Sigmoid colon (tissue), 7 donors: ENCODE results near the gene SVOPL. TPM values are rescaled to one million over a fixed set of nuclear protein-coding genes. Genes with fewer than 3 reads are reported as not detected.

ENCODE experiments used
- DNase-seq: peaks from one replicate; pipeline ENCODE4 v3.0.0-alpha.2; 2019
- H3K27ac ChIP-seq, 4 donors: fragments of 200-600 bp; sonication (generic); one replicate each; pipeline ENCODE4 v1.5.1; 2016 to 2019; ENCODE audit warnings: mild to moderate bottlenecking in 1 of 4
- H3K27me3 ChIP-seq, 3 donors: fragments of 200-600 bp; sonication (generic); one replicate each; pipeline ENCODE4 v1.5.1; 2019; ENCODE audit warnings: mild to moderate bottlenecking in 1 of 3
- H3K36me3 ChIP-seq, 4 donors: fragments of 200-600 bp; sonication (generic); one replicate each; pipeline ENCODE4 v1.5.1; 2016 to 2019
- H3K4me1 ChIP-seq, 4 donors: fragments of 200-600 bp; sonication (generic); one replicate each; pipeline ENCODE4 v1.5.1; 2017 to 2019
- H3K4me3 ChIP-seq, 4 donors: fragments of 200-600 bp; sonication (generic); one replicate each; pipeline ENCODE4 v1.5.1; 2017 to 2019; ENCODE audit warnings: mild to moderate bottlenecking in 2 of 4, moderate library complexity in 1 of 4
- H3K9me3 ChIP-seq, 4 donors: fragments of 200-600 bp in 3 of 4; sonication (generic) in 3 of 4; one replicate each; pipeline versions ENCODE4 v1.5.1 to v1.6.1; 2013 to 2019
- CTCF ChIP-seq, 4 experiments: fragments of 450-650 bp in 3 of 4; fragments of 200-600 bp in 1 of 4; IDR thresholded peaks; one replicate each; pipeline ENCODE4 v1.5.1; 2016 to 2019; ENCODE audit warnings: antibody characterized with exemption in 4 of 4, mild to moderate bottlenecking in 3 of 4, moderate library complexity in 2 of 4
- EP300 ChIP-seq, 4 donors: sonication (generic); formaldehyde crosslinking; IDR thresholded peaks; one replicate each; pipeline ENCODE4 v1.6.1; 2017; ENCODE audit warnings: antibody characterized with exemption in 4 of 4
- POLR2A ChIP-seq, 2 donors: fragments of 450-650 bp; IDR thresholded peaks; one replicate each; pipeline ENCODE4 v1.6.1; 2016; ENCODE audit warnings: antibody characterized with exemption in 2 of 2, mild to moderate bottlenecking in 2 of 2, moderate library complexity in 2 of 2
- POLR2AphosphoS5 ChIP-seq, 4 donors: sonication (generic); formaldehyde crosslinking; IDR thresholded peaks; one replicate each; pipeline ENCODE4 v1.6.1; 2017; ENCODE audit warnings: antibody characterized with exemption in 4 of 4
- WGBS, 2 donors: extraction: QIAGEN DNeasy Blood & Tissue Kit; methylation state at CpG; one replicate each; pipeline ENCODE4 v1.1.7; 2013; 5-methylcytosine and 5-hydroxymethylcytosine counted together
- intact Hi-C: fragments of 100-400 bp; cut with DNase I; formaldehyde crosslinking; loops from one replicate; pipeline ENCODE4 v1.15.1; 2023
- polyA plus RNA-seq, 3 donors: library from polyadenylated mRNA; stranded (reverse); fragments of 200-250 nt; gene quantifications; one replicate each; pipeline ENCODE4 v1.2.3, GENCODE V29; 2013
- total RNA-seq, 4 donors: library from RNA; depleted of rRNA; stranded (reverse); fragments of >200 nt; gene quantifications; one replicate each; pipeline ENCODE4 v1.1.0, GENCODE V29; 2016
- donor health status: healthy with polysubstance abuse.
- donor health status: Bipolar disorder and iron deficiency.
- donor health status: healthy.

SVOPL gene
- total and polyA plus RNA-seq, 7 donors, result 1.8 to 2.3 TPM; not detected in 5

GRCh38 chr7:138565451-138566114 is 135.6 kb downstream of the SVOPL start:
- no peaks in the 10 kb centered on the region for H3K4me1 ChIP-seq
- intact Hi-C loops, result no loop called here
- TF ChIP-seq POLR2A (IDR thresholded peaks at IDR 0.05), result no peak
- TF ChIP-seq POLR2AphosphoS5 (IDR thresholded peaks at IDR 0.05), result no peak
- no peak for TF ChIP-seq CTCF (IDR thresholded peaks at IDR 0.05)
- TF ChIP-seq EP300 (IDR thresholded peaks at IDR 0.05), result no peak
- H3K27ac ChIP-seq, result no peak overlapping the region
- no peak for DNase-seq
- 97 to 98% methylated on average over 8 of the region's 8 CpGs for WGBS, 2 donors
- peaks cover 0 to 92% (median 29%) of the 10 kb centered on the region in 4 donors for H3K36me3 ChIP-seq
- H3K9me3 ChIP-seq, result peaks cover 0 to 22% (median 5%) of the 10 kb centered on the region in 4 donors
- no peak overlapping the region for H3K4me3 ChIP-seq
- H3K27me3 ChIP-seq, result no peaks in the 10 kb centered on the region

GRCh38 chr7:138565071-138565450 is 136.1 kb downstream of the SVOPL start:
- H3K9me3 ChIP-seq, result peaks cover 0 to 22% (median 5%) of the 10 kb centered on the region in 4 donors
- TF ChIP-seq POLR2A (IDR thresholded peaks at IDR 0.05) (no peak), CTCF (IDR thresholded peaks at IDR 0.05) (no peak), EP300 (IDR thresholded peaks at IDR 0.05) (no peak), POLR2AphosphoS5 (IDR thresholded peaks at IDR 0.05) (no peak)
- intact Hi-C loops, result no loop called here
- H3K4me3 ChIP-seq, result no peak overlapping the region
- H3K36me3 ChIP-seq, result peaks cover 0 to 92% (median 31%) of the 10 kb centered on the region in 4 donors
- H3K4me1 ChIP-seq, result no peaks in the 10 kb centered on the region
- DNase-seq, result no peak
- no peak overlapping the region for H3K27ac ChIP-seq
- H3K27me3 ChIP-seq, result no peaks in the 10 kb centered on the region
- 96 to 97% methylated on average over 8 of the region's 8 CpGs for WGBS, 2 donors

- DNase-seq, result no peak
- Histone ChIP-seq H3K27me3 (no peaks in the 10 kb centered on the region), H3K9me3 (peaks cover 0 to 22% (median 5%) of the 10 kb centered on the region in 4 donors), H3K4me3 (no peak overlapping the region), H3K36me3 (peaks cover 0 to 93% (median 30%) of the 10 kb centered on the region in 4 donors), H3K4me1 (no peaks in the 10 kb centered on the region), H3K27ac (no peak overlapping the region)
- TF ChIP-seq EP300 (IDR thresholded peaks at IDR 0.05) (no peak), POLR2A (IDR thresholded peaks at IDR 0.05) (no peak), CTCF (IDR thresholded peaks at IDR 0.05) (no peak), POLR2AphosphoS5 (IDR thresholded peaks at IDR 0.05) (no peak)
- WGBS, 2 donors, result 86 to 90% methylated on average over 5 of the region's 5 CpGs
- intact Hi-C loops, result no loop called here
These were observed 136.8 kb downstream of the SVOPL start for GRCh38 chr7:138564365-138564764.

- 91 to 94% methylated on average over 4 of the region's 4 CpGs for WGBS, 2 donors
- Histone ChIP-seq H3K36me3 (peaks cover 0 to 93% (median 27%) of the 10 kb centered on the region in 4 donors), H3K27ac (no peak overlapping the region), H3K9me3 (peaks cover 0 to 24% (median 5%) of the 10 kb centered on the region in 4 donors), H3K4me3 (no peak overlapping the region), H3K27me3 (no peaks in the 10 kb centered on the region), H3K4me1 (no peaks in the 10 kb centered on the region)
- no peak for TF ChIP-seq POLR2AphosphoS5 (IDR thresholded peaks at IDR 0.05)
- TF ChIP-seq EP300 (IDR thresholded peaks at IDR 0.05), result no peak
- TF ChIP-seq POLR2A (IDR thresholded peaks at IDR 0.05), result no peak
- TF ChIP-seq CTCF (IDR thresholded peaks at IDR 0.05), result no peak
- intact Hi-C loops, result no loop called here
- DNase-seq, result no peak
These were observed 137.4 kb downstream of the SVOPL start for GRCh38 chr7:138563808-138564207.
